Neural progenitor cell (in vitro differentiated cells): ENCODE data around the gene CBX6. TPM values are rescaled to one million over a fixed set of nuclear protein-coding genes. Genes with fewer than 3 reads are reported as not detected.

ENCODE experiments used
- DNase-seq: peaks from one replicate; pipeline ENCODE4 v3.0.0-alpha.2; 2016; ENCODE audit warnings: low spot score
- H2AFZ ChIP-seq: fragments of 200-600 bp; sonication (generic); replicated peaks from 2 replicates; pipeline ENCODE4 v1.6.1; 2016; ENCODE audit warnings: antibody characterized with exemption
- H3F3A ChIP-seq: fragments of 200-600 bp; sonication (generic); 2 replicates; pipeline ENCODE4 v1.6.1; 2016; ENCODE audit warnings: antibody characterized with exemption, low read depth
- H3K27ac ChIP-seq: fragments of 200-600 bp; sonication (generic); 2 replicates; pipeline ENCODE4 v1.5.1; 2016; ENCODE audit warnings: mild to moderate bottlenecking
- H3K27me3 ChIP-seq: fragments of 200-600 bp; sonication (generic); 2 replicates; pipeline ENCODE4 v1.6.1; 2016; ENCODE audit warnings: mild to moderate bottlenecking, moderate library complexity
- H3K36me3 ChIP-seq: fragments of 200-600 bp; sonication (generic); 2 replicates; pipeline ENCODE4 v1.5.1; 2016
- H3K4me1 ChIP-seq: fragments of 200-600 bp; sonication (generic); 2 replicates; pipeline ENCODE4 v1.6.1; 2016; ENCODE audit warnings: mixed run types
- H3K4me2 ChIP-seq: fragments of 200-600 bp; sonication (generic); 2 replicates; pipeline ENCODE4 v1.6.1; 2016
- H3K4me3 ChIP-seq: fragments of 200-600 bp; sonication (generic); 2 replicates; pipeline ENCODE4 v1.5.1; 2016
- H3K79me2 ChIP-seq: fragments of 200-600 bp; sonication (generic); 2 replicates; pipeline ENCODE4 v1.6.1; 2016; ENCODE audit warnings: low read depth
- H3K9ac ChIP-seq: fragments of 200-600 bp; sonication (generic); 2 replicates; pipeline ENCODE4 v1.6.1; 2016
- H3K9me3 ChIP-seq: fragments of 200-600 bp; sonication (generic); 2 replicates; pipeline ENCODE4 v1.5.1; 2016; ENCODE audit warnings: low read depth
- H4K20me1 ChIP-seq: fragments of 200-600 bp; sonication (generic); 2 replicates; pipeline ENCODE4 v1.6.1; 2016; ENCODE audit warnings: low read depth
- H3K27ac Mint-ChIP-seq: 3 replicates; pipeline ENCODE4 v1.8.0; 2021; ENCODE audit warnings: mixed read lengths
- H3K27me3 Mint-ChIP-seq: 2 replicates; pipeline ENCODE4 v1.8.0; 2022; ENCODE audit warnings: low read depth, mild to moderate bottlenecking, inconsistent platforms, moderate library complexity, mixed read lengths; ENCODE audit not compliant: insufficient read depth
- H3K36me3 Mint-ChIP-seq: 3 replicates; pipeline ENCODE4 v1.8.0; 2021; ENCODE audit warnings: mixed read lengths
- H3K4me1 Mint-ChIP-seq: 3 replicates; pipeline ENCODE4 v1.8.0; 2021; ENCODE audit warnings: mixed read lengths
- H3K4me3 Mint-ChIP-seq: 3 replicates; pipeline ENCODE4 v1.8.0; 2021; ENCODE audit warnings: mild to moderate bottlenecking, moderate library complexity, mixed read lengths
- H3K9me3 Mint-ChIP-seq: 3 replicates; pipeline ENCODE4 v1.8.0; 2020; ENCODE audit warnings: mixed read lengths
- EZH2 ChIP-seq: fragments of 200-600 bp; sonication (generic); IDR thresholded peaks from 2 replicates; pipeline ENCODE4 v1.6.1; 2017; ENCODE audit warnings: antibody characterized with exemption, mild to moderate bottlenecking, moderate library complexity
- EZH2phosphoT487 ChIP-seq: fragments of 200-600 bp; sonication (generic); IDR thresholded peaks from 2 replicates; pipeline ENCODE4 v1.6.1; 2017; ENCODE audit warnings: antibody characterized with exemption
- total RNA-seq: library from RNA; depleted of rRNA; stranded (reverse); fragments of >200 nt; gene quantifications from 2 replicates; pipeline ENCODE4 v1.2.3, GENCODE V29; 2015; ENCODE audit warnings: low replicate concordance
- TF ChIP-seq, protein P1 (sequence below): fragments of 200-600 bp; sonication (generic); IDR thresholded peaks from 2 replicates; pipeline ENCODE4 v1.5.1; 2017; ENCODE audit warnings: antibody characterized with exemption, mild to moderate bottlenecking

CBX6 gene
- total RNA-seq, 1 donor from 2014 or later: 14.0 TPM

DNA sequence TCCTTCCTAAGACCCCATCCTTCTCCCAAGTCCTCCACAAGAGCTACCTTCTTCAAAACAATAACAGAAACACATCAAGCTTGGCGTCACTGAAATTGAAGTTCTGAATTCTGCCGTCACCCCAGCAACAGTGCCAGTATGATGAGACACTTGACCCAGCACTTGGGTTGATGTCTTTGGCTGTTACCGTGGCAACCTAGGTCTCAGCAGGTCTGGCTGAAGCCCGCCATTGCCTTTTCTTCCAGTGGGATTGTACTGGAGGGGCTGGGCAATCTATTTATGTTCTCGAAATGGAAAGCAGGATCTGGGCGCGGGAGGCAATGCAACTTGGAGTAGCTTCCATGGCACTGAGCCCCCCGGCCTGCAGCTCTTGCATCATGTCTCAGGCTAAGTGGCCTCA lies 52.0 kb downstream of the CBX6 start:
- DNase-seq: no peak
- Histone ChIP-seq H3K27me3 (peaks cover 3% of the 10 kb centered on the region), H3K9ac (no peak overlapping the region), H3K4me2 (no peak overlapping the region), H3K79me2 (no peaks in the 10 kb centered on the region), H3K4me3 (no peak overlapping the region), H2AFZ (no peak overlapping the region), H3F3A (no peaks in the 10 kb centered on the region), H3K9me3 (no peaks in the 10 kb centered on the region), H3K4me1 (no peaks in the 10 kb centered on the region), H3K27ac (no peak overlapping the region), H3K36me3 (no peaks in the 10 kb centered on the region), H4K20me1 (peaks cover 14% of the 10 kb centered on the region)
- no peak for TF ChIP-seq EZH2phosphoT487
- TF ChIP-seq EZH2: no peak
- TF ChIP-seq, protein P1, sequence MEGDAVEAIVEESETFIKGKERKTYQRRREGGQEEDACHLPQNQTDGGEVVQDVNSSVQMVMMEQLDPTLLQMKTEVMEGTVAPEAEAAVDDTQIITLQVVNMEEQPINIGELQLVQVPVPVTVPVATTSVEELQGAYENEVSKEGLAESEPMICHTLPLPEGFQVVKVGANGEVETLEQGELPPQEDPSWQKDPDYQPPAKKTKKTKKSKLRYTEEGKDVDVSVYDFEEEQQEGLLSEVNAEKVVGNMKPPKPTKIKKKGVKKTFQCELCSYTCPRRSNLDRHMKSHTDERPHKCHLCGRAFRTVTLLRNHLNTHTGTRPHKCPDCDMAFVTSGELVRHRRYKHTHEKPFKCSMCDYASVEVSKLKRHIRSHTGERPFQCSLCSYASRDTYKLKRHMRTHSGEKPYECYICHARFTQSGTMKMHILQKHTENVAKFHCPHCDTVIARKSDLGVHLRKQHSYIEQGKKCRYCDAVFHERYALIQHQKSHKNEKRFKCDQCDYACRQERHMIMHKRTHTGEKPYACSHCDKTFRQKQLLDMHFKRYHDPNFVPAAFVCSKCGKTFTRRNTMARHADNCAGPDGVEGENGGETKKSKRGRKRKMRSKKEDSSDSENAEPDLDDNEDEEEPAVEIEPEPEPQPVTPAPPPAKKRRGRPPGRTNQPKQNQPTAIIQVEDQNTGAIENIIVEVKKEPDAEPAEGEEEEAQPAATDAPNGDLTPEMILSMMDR: no peak
- Mint-ChIP-seq H3K27me3 (peaks cover 17% of the 10 kb centered on the region), H3K4me1 (peaks cover 16% of the 10 kb centered on the region), H3K36me3 (no peaks in the 10 kb centered on the region), H3K9me3 (no peaks in the 10 kb centered on the region), H3K4me3 (no peak overlapping the region), H3K27ac (no peak overlapping the region)

DNA sequence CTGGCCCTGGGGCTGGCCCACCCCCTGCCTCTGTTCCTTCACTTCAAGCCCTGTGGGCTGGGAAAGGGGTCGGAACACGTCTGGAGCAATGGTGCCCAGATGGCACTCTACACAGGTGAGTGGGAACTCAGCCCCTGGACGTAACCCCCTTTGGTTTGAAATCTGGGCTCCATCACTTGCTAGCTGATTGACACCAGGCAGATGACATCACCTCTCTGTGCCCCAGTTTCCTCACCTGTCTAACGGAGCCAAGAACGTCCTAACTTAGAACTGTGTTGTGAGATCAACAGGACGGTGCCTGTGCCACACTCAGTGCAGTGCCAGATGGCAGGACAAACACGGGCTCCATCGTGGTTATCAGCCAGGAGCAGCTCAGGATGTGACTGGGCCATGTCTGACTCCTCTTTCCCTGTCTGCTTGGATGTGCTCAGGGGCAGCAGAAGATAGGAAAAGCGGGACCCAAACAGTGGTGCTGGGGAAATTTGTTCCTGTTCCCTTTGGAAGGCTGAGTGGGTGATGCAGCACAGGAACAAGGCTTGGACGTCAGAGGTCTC lies 52.6 kb downstream of the CBX6 start:
- H3K4me2 ChIP-seq: no peak overlapping the region
- no peak for DNase-seq
- no peaks in the 10 kb centered on the region for H3K9me3 ChIP-seq
- H3K9ac ChIP-seq: no peak overlapping the region
- Mint-ChIP-seq H3K4me3 (no peak overlapping the region), H3K9me3 (peaks cover 2% of the 10 kb centered on the region), H3K4me1 (peaks cover 15% of the 10 kb centered on the region), H3K27ac (no peak overlapping the region), H3K27me3 (peaks cover 18% of the 10 kb centered on the region), H3K36me3 (no peaks in the 10 kb centered on the region)
- H3K4me1 ChIP-seq: no peaks in the 10 kb centered on the region
- H3K27me3 ChIP-seq: peaks cover 3% of the 10 kb centered on the region
- no peak overlapping the region for H3K4me3 ChIP-seq
- TF ChIP-seq EZH2phosphoT487 (no peak), EZH2 (no peak)
- TF ChIP-seq, protein P1: no peak
- H3K79me2 ChIP-seq: no peaks in the 10 kb centered on the region
- H4K20me1 ChIP-seq: peaks cover 9% of the 10 kb centered on the region
- H3F3A ChIP-seq: no peaks in the 10 kb centered on the region
- no peak overlapping the region for H2AFZ ChIP-seq
- H3K36me3 ChIP-seq: no peaks in the 10 kb centered on the region
- no peak overlapping the region for H3K27ac ChIP-seq

DNA sequence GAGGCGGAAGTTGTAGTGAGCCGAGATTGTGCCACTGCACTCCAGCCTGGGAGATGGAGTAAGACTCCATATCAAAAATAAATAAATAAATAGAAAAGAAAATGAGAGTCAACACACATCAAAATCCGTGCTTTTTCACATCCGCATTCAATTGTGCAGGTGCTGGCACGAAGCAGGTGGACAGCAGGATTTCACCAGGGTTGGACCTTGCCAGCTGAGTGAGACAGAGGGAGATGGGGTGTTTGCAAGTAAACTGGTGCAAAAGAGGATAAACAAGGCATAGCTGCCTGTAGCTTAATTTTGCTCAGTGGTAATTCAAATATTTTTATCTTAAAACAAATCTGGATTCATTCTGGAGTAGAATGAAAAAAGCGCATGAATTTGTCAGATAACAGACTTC lies 54.8 kb downstream of the CBX6 start:
- no peaks in the 10 kb centered on the region for H3F3A ChIP-seq
- Mint-ChIP-seq H3K4me1 (peaks cover 11% of the 10 kb centered on the region), H3K36me3 (no peaks in the 10 kb centered on the region), H3K4me3 (no peak overlapping the region), H3K27ac (no peak overlapping the region), H3K9me3 (peaks cover 2% of the 10 kb centered on the region), H3K27me3 (peaks cover 16% of the 10 kb centered on the region)
- no peak for TF ChIP-seq EZH2phosphoT487
- TF ChIP-seq, protein P1: no peak
- TF ChIP-seq EZH2: no peak
- H3K4me1 ChIP-seq: no peaks in the 10 kb centered on the region
- H3K9me3 ChIP-seq: no peaks in the 10 kb centered on the region
- no peaks in the 10 kb centered on the region for H3K79me2 ChIP-seq
- H3K4me2 ChIP-seq: no peak overlapping the region
- H3K27me3 ChIP-seq: peaks cover 3% of the 10 kb centered on the region
- DNase-seq: no peak
- no peaks in the 10 kb centered on the region for H4K20me1 ChIP-seq
- H3K36me3 ChIP-seq: no peaks in the 10 kb centered on the region
- no peak overlapping the region for H3K4me3 ChIP-seq
- no peak overlapping the region for H2AFZ ChIP-seq
- no peak overlapping the region for H3K9ac ChIP-seq
- H3K27ac ChIP-seq: no peak overlapping the region
